NCI-H82 (cell line): ENCODE results near the gene CPNE4.
"Not testable (repeated sequence)": the region's sequence is repeated elsewhere in the genome, so short reads cannot be mapped to it uniquely, and the experiment has no call there.

Experiments used
- DNase-seq: peaks from one replicate; lab custom pipeline; 2025; lab: John Stamatoyannopoulos, UW

The CPNE4 gene

DNA sequence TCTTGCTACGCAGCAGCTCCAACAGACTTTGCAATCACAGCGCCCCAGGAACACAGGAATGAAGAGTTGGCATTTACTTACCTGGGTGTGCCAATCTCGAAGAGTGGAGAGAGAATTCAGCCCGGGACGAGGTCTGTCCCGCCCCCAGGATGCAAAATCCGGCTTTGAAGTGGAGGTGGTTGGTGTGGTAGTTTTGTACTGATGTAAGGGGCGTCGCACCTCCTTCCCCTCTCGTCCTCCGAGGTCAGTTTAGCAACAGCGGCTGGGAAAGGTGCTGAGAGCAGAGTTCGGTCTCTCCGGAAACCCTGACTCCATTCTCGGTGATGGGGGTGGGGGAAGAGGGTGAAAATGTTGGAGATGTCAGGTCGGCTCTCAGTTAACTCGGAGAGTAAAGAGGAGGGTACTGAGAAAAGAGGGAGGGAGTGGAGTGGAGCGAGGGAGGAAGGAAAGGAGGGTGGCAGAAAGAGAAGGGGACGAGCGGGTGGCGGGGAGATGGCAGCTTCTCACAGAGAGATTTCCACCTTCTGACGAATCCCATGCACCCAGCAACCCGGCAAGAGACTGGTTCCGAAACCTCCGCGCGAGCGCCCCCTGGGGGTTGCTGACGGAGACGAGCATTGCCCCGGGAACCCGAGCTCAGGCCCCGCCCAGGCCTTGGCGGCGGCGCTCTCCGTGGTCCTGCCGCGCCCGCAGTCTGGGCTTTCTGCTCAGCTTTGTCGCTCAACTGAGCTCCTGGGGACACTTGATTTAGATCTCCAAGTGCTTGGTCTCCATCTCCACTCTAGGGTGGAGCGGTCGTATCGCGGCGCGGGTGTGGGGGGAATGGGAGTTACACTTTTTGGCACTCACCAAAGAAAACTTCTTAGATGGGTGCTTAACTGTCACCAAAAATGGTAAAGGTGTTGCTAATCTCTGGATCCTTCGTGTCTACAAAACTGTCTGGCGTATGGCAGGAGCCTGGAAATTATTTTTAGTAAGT lies at the start of gene CPNE4:
Gene CPNE4, minus strand, starts transcription at position 529 of the 979 bp plus-strand sequence.
- DNase-seq = peak; percentile 94

- no peak for DNase-seq
Measured at GRCh38 chr3:132083583-132084279, 48.9 kb upstream of the CPNE4 start.

GRCh38 chr3:132083159-132083558 lies 48.3 kb upstream of the CPNE4 start:
- no peak for DNase-seq

DNA sequence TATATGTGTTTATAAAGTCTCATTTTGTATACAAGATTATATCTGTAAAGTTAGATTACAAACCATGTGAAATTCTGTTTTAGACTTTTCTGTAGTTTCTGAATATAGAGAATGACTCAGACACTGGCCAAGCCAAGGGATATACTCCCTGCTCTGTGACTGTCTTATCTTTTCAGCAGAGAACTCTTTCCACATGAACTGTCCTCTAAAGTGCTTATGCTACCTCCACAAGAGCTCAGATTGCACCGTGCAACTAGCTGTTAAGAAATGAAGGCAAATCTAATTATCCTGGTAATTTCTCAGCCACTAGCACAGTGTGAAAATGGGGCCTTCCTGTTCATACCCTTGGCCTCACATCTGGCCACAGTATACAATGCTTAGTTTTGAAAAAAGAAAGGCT lies 44.3 kb upstream of the CPNE4 start:
- peak; percentile 46 for DNase-seq

DNA sequence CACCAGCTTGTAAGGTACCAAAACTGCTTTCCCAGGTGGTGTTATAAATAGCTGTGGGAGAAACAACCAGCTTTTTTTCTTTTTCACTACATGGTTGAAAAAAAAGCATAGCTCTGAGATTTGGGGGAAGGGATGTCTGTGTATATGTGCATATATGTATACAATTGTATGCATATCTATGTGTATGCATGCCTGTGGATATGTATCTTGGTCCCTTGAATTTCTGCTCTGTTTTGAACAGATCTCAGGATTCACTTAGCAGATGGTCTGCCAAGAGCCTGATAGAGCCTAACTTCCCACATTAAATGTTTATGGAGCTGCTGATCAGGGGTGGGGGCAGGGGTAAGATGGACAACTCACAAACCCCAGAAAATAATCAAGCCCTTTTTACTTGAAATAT lies 39.0 kb upstream of the CPNE4 start:
- no peak for DNase-seq

DNA sequence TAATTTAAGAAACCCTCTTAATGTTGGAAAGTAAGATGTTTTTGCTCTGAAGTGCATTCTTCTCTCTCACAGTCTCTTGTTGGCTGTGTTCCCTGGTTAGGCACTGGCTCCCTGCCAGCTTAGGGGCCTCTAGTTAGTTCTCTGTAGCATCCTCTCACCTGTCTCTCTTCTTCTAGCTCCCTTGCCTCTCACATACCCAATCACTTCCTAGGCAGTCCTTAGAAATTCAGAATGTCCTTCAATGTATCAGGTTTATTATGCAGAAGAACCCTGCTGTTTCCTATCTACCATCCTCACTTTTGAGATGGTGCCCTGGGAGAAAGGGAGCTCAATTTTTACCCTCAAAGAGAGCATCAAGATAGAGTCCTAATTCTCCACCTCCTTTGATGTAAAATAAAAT lies 36.2 kb upstream of the CPNE4 start:
- no peak for DNase-seq

DNA sequence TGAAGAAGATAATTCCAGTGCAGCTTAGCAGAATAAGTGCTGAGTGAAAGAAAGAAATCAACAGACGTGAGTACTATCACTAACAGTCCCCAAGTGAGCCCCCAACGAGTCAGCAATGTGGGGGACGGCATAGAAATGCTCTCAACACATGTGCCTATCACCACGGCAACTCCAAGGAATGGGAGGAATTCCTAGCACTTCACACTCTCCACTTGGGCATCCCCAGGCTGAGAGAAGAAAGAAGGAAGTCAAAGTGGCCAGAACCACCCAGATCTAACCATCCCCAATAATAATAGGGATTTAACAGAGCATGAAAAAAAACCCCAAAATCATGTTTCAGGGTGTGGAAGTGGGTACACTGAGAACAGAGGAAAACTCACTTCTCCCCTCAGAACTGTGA lies 29.3 kb upstream of the CPNE4 start:
- no peak for DNase-seq

GRCh38 chr3:132062535-132062934 lies 27.7 kb upstream of the CPNE4 start:
- no peak for DNase-seq

DNA sequence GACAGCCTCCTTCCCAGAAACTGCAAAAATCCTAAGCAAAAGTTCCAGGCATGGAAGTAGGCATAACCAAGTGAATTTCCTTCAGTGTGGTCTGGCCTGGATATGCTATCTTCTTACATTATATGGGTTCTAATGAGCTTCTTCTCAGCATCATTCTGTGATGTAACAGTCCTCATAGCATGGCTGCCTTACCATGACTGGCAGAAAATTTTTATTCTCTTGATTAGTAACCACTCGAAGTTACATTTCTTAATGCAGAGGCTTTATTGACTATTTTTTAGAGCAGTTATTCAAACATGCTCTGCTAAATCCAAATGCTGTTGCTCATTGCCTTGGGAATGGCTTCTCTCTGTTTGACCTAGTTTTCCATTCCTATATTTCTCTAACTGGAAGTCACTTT lies 21.1 kb upstream of the CPNE4 start:
- DNase-seq = no peak

- no peak for DNase-seq
Measured at GRCh38 chr3:132047209-132047608, 12.4 kb upstream of the CPNE4 start.

GRCh38 chr3:132044874-132045273 lies 10.1 kb upstream of the CPNE4 start:
- not testable (repeated sequence) for DNase-seq

DNA sequence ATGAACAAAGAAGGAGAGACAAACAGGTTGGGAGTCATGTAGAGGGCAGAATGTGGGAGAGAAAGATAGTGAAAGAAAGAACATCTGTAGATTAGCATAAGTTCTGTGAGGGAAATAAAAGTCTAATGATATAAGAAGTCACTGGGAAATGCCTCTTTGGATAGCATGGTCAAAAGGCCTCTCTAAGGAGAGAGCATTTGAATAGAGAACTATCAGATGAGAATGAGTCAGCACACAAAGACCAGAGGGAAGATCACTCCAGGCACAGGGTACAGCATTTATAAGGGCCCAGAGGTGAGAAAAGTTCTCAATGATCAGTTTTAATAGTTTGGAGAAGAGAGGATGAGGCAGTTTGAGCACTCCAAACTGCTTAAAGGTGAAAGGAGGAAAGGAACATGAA lies 7.9 kb upstream of the CPNE4 start:
- no peak for DNase-seq

DNA sequence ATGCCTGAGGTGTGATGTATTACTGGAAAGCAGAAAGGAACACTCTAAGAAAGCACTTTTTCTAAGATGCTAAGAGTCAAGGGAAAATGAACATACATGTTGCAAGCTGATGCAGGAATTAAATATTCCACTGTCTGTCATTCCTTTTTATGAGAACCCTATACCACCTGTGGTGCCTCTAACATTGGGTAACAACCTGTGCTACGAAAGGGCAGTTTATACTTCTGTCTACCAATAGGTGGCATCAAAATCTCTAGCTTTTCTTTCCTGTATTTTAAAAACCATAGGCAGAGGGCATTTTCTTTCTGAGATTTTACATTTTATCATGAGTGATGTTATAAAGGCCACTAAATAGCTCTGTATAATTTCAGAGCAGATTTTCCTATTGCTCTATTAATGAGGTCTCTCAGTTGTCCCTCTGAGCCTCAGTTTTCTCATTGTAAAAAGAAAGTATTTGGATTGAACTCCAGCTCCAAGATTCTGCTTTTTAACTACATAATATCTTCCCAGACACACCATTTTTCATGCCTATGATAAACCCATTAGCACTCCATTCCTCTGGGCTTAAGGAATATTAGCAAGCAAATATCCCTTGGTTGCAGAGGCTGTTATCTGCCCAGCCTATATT lies 3.5 kb upstream of the CPNE4 start:
- DNase-seq = peak; percentile 51

- no peak for DNase-seq
Measured at GRCh38 chr3:132037581-132037980, 2.8 kb upstream of the CPNE4 start.

- DNase-seq = no peak
Measured at GRCh38 chr3:132037056-132037455, 2.2 kb upstream of the CPNE4 start.

DNA sequence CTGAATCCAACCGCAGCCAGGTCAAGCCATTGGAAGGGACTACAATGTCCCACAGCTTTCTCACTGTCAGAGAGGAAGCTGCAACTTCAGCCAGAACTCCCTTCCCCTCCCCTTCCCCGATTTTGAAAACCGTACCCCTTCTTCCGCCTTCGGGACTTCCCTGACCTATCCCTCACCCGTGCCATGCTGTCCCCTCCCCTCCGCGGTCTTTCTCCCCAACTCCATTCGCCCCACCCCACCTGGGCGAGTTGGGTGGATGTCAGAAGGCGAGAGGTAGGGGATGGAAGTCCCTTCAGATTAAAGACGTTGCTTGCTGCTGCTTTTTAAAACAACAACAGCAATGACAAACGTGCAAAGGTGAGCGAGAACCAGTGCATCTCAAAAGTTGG lies 723 bp downstream of the CPNE4 start:
- DNase-seq = peak; percentile 15

DNA sequence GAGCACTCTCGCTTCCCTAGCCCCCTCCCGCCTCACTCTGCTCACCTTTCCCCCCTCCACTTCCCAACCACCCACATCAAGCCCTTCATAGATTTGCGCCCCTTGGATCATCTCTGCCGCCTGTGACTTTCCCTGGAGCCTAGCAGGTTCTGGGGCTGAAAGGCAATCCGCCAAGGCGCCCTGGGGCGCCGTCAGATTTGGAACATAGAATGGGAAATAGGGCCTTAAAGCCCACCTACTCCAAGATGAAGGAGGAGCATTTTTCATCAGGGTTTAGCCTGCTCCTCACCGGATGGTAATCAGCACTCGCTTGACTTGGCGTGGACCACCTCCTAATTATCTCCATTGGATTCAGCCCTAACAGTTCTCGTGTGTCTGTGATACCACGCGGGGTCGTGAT lies 1.3 kb downstream of the CPNE4 start:
- DNase-seq = no peak

DNA sequence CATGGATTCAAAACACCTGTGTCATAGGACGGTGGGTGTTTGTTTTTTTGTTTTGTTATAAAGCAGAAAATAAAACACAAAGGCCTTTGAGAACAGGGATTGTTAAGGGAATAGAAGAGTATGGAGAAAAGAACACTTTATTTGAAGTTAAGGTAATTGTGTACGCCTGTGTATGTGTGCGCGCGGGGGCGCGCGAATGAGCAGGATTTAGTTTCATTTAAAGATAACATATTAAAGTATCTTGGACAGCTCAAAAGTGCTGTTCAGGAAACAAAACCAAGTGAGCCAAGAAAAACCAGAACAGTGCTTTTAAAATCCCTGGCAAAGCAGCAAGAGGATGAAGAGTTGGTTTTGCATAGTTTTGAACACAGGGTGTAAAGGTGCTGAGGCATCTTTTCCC lies 1.9 kb downstream of the CPNE4 start:
- no peak for DNase-seq

DNA sequence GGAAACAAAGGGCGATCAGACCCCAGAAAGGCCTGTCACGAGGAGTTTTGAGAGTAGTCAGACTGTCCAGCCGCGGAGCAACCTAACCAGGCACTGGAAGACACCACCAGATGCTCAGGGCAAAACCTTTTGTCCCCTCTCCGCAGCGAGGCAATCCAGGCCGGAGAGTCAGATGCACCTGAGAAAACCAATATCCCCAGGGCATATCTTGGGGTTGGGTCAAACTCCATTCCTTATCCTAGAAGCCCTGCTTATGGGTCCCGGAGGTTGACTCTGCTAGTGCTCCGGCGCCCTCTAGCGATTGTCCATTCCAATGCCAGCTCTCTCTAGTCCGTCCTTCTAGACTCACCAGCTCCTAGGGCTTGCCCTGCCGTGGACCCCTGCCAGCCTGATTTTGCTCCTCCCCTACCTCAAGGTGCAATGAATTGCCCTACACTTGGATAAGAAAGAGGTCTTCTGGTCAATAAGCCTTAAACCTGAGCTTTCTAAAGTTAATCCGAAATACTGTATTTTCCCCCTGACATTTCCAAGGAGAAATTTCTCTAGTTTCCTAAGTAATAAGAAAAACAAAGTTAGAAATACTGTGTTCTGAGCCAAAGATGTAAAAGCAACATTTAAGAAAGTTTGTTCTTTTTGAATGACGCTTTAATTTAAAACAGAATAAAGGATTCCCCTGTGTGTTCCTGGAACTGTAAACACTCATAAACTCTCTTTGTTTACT lies 5.5 kb downstream of the CPNE4 start:
- peak; percentile 96 for DNase-seq

GRCh38 chr3:132022914-132023313 lies 11.9 kb downstream of the CPNE4 start:
- no peak for DNase-seq

GRCh38 chr3:132020058-132020457 lies 14.8 kb downstream of the CPNE4 start:
- DNase-seq = peak; percentile 16

GRCh38 chr3:132017137-132017536 lies 17.7 kb downstream of the CPNE4 start:
- DNase-seq = no peak
